Measurements from ENCODE around the gene IPO4.

Gene IPO4

DNA sequence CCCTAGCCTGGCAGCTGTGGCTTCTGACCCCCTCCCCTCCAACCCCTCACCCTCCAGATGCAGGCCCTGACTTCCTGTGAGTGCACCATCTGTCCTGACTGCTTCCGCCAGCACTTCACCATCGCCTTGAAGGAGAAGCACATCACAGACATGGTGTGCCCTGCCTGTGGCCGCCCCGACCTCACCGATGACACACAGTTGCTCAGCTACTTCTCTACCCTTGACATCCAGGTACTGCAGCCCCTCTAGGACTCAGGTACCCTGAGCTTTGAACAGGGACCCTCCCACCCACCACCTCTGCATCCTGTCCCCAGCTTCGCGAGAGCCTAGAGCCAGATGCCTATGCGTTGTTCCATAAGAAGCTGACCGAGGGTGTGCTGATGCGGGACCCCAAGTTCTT lies 33.5 kb downstream of the IPO4 start:
- H3K27ac ChIP-seq = no peak overlapping the region
- TF ChIP-seq, protein P1, sequence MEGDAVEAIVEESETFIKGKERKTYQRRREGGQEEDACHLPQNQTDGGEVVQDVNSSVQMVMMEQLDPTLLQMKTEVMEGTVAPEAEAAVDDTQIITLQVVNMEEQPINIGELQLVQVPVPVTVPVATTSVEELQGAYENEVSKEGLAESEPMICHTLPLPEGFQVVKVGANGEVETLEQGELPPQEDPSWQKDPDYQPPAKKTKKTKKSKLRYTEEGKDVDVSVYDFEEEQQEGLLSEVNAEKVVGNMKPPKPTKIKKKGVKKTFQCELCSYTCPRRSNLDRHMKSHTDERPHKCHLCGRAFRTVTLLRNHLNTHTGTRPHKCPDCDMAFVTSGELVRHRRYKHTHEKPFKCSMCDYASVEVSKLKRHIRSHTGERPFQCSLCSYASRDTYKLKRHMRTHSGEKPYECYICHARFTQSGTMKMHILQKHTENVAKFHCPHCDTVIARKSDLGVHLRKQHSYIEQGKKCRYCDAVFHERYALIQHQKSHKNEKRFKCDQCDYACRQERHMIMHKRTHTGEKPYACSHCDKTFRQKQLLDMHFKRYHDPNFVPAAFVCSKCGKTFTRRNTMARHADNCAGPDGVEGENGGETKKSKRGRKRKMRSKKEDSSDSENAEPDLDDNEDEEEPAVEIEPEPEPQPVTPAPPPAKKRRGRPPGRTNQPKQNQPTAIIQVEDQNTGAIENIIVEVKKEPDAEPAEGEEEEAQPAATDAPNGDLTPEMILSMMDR (IDR thresholded peaks at IDR 0.05) = no peak
- no peak for TF ChIP-seq ZFX (IDR thresholded peaks at IDR 0.05; ENCODE audit: borderline replicate concordance)

DNA sequence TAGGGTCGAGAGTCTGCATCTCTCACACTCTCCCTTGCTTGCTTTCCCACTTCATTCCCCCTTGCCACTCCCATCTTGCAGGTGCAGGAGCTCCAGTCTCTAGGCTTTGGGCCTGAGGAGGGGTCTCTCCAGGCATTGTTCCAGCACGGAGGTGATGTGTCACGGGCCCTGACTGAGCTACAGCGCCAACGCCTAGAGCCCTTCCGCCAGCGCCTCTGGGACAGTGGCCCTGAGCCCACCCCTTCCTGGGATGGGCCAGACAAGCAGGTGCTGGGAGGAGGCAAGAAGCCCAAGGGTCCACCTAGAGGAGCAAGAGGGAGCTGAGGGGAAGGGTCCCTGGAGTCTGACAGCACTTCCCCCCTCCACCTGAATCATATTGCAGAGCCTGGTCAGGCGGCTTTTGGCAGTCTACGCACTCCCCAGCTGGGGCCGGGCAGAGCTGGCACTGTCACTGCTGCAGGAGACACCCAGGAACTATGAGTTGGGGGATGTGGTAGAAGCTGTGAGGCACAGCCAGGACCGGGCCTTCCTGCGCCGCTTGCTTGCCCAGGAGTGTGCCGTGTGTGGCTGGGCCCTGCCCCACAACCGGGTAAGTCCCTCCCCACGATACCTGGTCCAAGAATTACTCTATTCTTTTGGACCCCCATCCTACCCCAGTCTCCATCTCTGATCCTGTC lies 37.1 kb downstream of the IPO4 start:
- no peak for TF ChIP-seq ZFX (IDR thresholded peaks at IDR 0.05; ENCODE audit: borderline replicate concordance)
- TF ChIP-seq, protein P1 (IDR thresholded peaks at IDR 0.05) = no peak
- no peak overlapping the region for H3K27ac ChIP-seq

DNA sequence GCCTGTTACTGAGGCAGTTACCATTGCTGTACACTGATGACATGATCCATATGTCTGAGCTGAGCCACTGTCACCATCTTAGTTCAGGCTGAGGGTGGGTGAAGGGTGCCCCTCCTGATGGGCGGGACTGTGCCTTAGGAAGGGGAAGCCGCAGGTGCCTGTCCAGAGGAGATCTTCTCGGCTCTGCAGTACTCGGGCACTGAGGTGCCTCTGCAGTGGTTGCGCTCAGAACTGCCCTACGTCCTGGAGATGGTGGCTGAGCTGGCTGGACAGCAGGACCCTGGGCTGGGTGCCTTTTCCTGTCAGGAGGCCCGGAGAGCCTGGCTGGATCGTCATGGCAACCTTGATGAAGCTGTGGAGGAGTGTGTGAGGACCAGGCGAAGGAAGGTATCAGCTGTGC lies 37.6 kb downstream of the IPO4 start:
- no peak overlapping the region for H3K27ac ChIP-seq
- no peak for TF ChIP-seq ZFX (IDR thresholded peaks at IDR 0.05; ENCODE audit: borderline replicate concordance)

DNA sequence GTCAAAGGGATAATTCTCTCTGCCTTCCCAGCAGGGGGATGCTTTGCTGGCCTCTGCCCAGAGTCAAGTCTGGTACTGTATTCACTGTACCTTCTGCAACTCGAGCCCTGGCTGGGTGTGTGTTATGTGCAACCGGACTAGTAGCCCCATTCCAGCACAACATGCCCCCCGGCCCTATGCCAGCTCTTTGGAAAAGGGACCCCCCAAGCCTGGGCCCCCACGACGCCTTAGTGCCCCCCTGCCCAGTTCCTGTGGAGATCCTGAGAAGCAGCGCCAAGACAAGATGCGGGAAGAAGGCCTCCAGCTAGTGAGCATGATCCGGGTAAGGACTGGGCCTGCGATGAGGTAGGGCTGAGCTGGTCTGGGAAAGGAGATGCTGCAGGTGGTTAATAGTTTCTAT lies 38.0 kb downstream of the IPO4 start:
- H3K27ac ChIP-seq = no peak overlapping the region
- TF ChIP-seq, protein P1 (IDR thresholded peaks at IDR 0.05) = no peak
- TF ChIP-seq ZFX (IDR thresholded peaks at IDR 0.05; ENCODE audit: borderline replicate concordance) = no peak

DNA sequence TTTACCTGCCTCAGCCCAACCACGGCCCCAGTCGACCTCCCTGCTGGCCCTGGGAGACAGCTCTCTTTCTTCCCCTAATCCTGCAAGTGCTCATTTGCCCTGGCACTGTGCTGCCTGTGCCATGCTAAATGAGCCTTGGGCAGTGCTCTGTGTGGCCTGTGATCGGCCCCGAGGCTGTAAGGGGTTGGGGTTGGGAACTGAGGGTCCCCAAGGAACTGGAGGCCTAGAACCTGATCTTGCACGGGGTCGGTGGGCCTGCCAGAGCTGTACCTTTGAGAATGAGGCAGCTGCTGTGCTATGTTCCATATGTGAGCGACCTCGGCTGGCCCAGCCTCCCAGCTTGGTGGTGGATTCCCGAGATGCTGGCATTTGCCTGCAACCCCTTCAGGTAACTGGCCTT lies 38.6 kb downstream of the IPO4 start:
- H3K27ac ChIP-seq = no peak overlapping the region
- TF ChIP-seq ZFX (IDR thresholded peaks at IDR 0.05; ENCODE audit: borderline replicate concordance) = no peak
- TF ChIP-seq, protein P1 (IDR thresholded peaks at IDR 0.05) = no peak

DNA sequence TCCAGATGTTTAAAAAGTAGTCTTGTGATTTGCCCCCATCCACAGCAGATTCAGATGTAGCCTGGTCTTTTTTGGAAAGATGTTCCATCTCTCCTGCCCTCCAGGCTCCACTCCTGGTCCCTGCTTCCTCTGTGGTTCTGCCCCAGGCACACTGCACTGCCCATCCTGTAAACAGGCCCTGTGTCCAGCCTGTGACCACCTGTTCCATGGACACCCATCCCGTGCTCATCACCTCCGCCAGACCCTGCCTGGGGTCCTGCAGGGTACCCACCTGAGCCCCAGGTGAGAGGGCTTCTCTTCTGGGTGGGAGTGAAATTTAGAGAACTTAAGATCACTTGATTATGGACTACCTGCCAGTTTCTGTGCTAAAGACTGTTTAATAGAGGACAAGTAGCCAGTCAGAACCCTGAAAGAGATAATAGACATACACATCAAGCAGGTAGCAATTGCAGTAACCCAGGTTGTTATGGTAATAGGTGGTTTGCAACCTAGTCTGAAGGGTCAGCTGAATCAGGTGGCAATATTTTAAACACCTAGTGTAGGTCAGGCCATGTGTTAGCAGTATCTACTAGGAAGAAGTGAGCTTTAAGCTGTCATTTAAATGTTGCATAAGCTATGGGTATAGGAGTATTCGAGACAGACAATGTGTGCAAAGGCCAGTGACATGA lies 39.2 kb downstream of the IPO4 start:
- TF ChIP-seq, protein P1 (IDR thresholded peaks at IDR 0.05) = no peak
- TF ChIP-seq ZFX (IDR thresholded peaks at IDR 0.05; ENCODE audit: borderline replicate concordance) = no peak
- no peak overlapping the region for H3K27ac ChIP-seq

DNA sequence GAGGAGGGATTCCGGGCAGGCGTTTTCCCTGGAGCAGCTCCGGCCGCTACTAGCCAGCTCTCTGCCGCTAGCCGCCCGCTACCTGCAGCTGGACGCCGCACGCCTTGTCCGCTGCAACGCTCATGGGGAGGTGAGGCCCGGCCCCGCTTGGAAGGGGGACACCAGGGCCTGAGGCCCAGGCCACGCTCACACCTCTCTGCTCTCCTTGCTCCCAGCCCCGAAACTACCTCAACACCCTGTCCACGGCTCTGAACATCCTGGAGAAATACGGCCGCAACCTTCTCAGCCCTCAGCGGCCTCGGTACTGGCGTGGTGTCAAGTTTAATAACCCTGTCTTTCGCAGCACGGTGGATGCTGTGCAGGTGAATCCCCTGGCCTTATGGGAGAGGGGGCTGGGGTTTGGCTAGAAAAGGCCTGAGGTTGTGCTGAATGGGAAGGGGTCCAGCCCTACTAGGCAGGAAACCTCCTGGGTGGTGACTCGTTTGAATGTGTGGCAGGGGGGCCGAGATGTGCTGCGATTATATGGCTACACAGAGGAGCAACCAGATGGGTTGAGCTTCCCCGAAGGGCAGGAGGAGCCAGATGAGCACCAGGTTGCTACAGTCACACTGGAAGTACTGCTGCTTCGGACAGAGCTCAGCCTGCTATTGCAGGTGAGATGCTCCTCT lies 40.7 kb downstream of the IPO4 start:
- TF ChIP-seq, protein P1 (IDR thresholded peaks at IDR 0.05) = no peak
- no peak for TF ChIP-seq ZFX (IDR thresholded peaks at IDR 0.05; ENCODE audit: borderline replicate concordance)
- H3K27ac ChIP-seq = peak overlapping the region; percentile 93

Data from 22Rv1 (cell line).